K562 (cell line): Measurements from ENCODE around the gene WDR93. TPM values are rescaled to one million over a fixed set of nuclear protein-coding genes. Genes with fewer than 3 reads are reported as not detected.
"Not testable (repeated sequence)": the region's sequence is repeated elsewhere in the genome, so short reads cannot be mapped to it uniquely, and the experiment has no call there.

ENCODE experiments used
- ATAC-seq: fragments of 200-7000 bp; cut with Tn5 transposase; 3 replicates; pipeline ENCODE4 v1.9.1; 2020; ENCODE audit warnings: moderate library complexity
- BruUV-seq: library from RNA; stranded (reverse); fragments of 400-500 nt; replicated peaks from 2 replicates; lab custom pipeline; 2021; lab: Mats Ljungman, UMichigan
- CTCF ChIA-PET: fragments of 300-600 bp; formaldehyde crosslinking; extraction: SDS; loops from one replicate; lab custom pipeline; 2021; ENCODE audit warnings: low intra/inter-chr PET ratio; lab: Yijun Ruan, JAX
- POLR2A ChIA-PET: fragments of 300-600, 350-650 bp; sonication (Branson Sonifier 250); formaldehyde crosslinking; extraction: SDS; loops from one replicate; lab custom pipeline; 2021; ENCODE audit warnings: antibody characterized with exemption, inconsistent platforms; lab: Yijun Ruan, JAX
- DNase-seq, 4 experiments: peaks; one replicate each; pipeline versions ENCODE4 v3.0.0 to v3.0.0-alpha.2; 2011 to 2018; ENCODE audit warnings: low spot score in 3 of 4, mixed read lengths in 3 of 4; ENCODE audit errors: extremely low read depth in 1 of 4
- FAIRE-seq: peaks from 2 replicates; lab custom pipeline; 2011; peaks lifted over from hg19 to GRCh38; lab: Jason Lieb, UNC
- H2AFZ ChIP-seq: 2 replicates; pipeline ENCODE4 v1.6.0; 2011; ENCODE audit warnings: low read depth, low read length, control low read depth, inconsistent platforms
- H3K27ac ChIP-seq: fragments of 200-600 bp; 3 replicates; pipeline ENCODE4 v1.8.0; 2011; ENCODE audit warnings: low read depth, mild to moderate bottlenecking, control low read depth, inconsistent platforms, low read length, moderate library complexity, mixed read lengths; ENCODE audit errors: extremely low read depth
- H3K27me3 ChIP-seq, 2 experiments: fragments of 300-600 bp in 1 of 2; 2 replicates in 1 of 2; 3 replicates in 1 of 2; pipeline versions ENCODE4 v1.6.0 to v1.8.0; 2011; ENCODE audit warnings: inconsistent platforms in 2 of 2, low read length in 2 of 2, mild to moderate bottlenecking in 1 of 2, mixed read lengths in 1 of 2, moderate library complexity in 1 of 2; ENCODE audit not compliant: control insufficient read depth in 2 of 2, insufficient read depth in 2 of 2
- H3K36me3 ChIP-seq: fragments of 300-600 bp; 3 replicates; pipeline ENCODE4 v1.8.0; 2011; ENCODE audit warnings: mild to moderate bottlenecking, low read length, inconsistent platforms; ENCODE audit not compliant: control insufficient read depth, insufficient read depth
- H3K4me1 ChIP-seq, 2 experiments: fragments of 200-600 bp in 1 of 2; replicated peaks in 1 of 2; 2 replicates in 1 of 2; 3 replicates in 1 of 2; pipeline versions ENCODE4 v1.5.1 to v1.8.0; 2011; ENCODE audit warnings: inconsistent platforms in 2 of 2, low read length in 2 of 2, mild to moderate bottlenecking in 1 of 2, mixed read lengths in 1 of 2, moderate library complexity in 1 of 2; ENCODE audit not compliant: control insufficient read depth in 2 of 2, insufficient read depth in 2 of 2
- H3K4me2 ChIP-seq: 2 replicates; pipeline ENCODE4 v1.6.1; 2011; ENCODE audit warnings: low read length, control low read depth, inconsistent platforms, mixed read lengths; ENCODE audit not compliant: insufficient read depth
- H3K4me3 ChIP-seq: fragments of 200-600 bp; sonication (generic), shearing (Covaris generic); 2 replicates; pipeline ENCODE4 v1.5.1; 2016; ENCODE audit warnings: control low read depth, inconsistent platforms
- H3K79me2 ChIP-seq: fragments of 200-600 bp; 3 replicates; pipeline ENCODE4 v1.8.0; 2011; ENCODE audit warnings: low read length, inconsistent platforms; ENCODE audit not compliant: control insufficient read depth, insufficient read depth
- H3K9ac ChIP-seq, 2 experiments: 2 replicates each; pipeline versions ENCODE4 v1.6.0 to v1.6.1; 2011; ENCODE audit warnings: low read depth in 2 of 2, low read length in 2 of 2, control low read depth in 1 of 2, inconsistent platforms in 1 of 2, mild to moderate bottlenecking in 1 of 2, mixed read lengths in 1 of 2; ENCODE audit not compliant: insufficient read depth in 1 of 2
- H3K9me1 ChIP-seq: one replicate; pipeline ENCODE4 v1.6.0; 2011; ENCODE audit warnings: inconsistent platforms, mild to moderate bottlenecking, low read length, moderate library complexity; ENCODE audit not compliant: control insufficient read depth, insufficient read depth
- H3K9me3 ChIP-seq: replicated peaks from 2 replicates; pipeline ENCODE4 v1.5.1; 2011; ENCODE audit warnings: low read depth, low read length, inconsistent platforms; ENCODE audit not compliant: control insufficient read depth, insufficient read depth
- H4K20me1 ChIP-seq: replicated peaks from 2 replicates; pipeline ENCODE4 v1.6.1; 2011; ENCODE audit warnings: low read length, inconsistent platforms, mixed read lengths; ENCODE audit not compliant: control insufficient read depth, insufficient read depth
- DPF2 ChIP-seq: fragments of 450-650 bp; IDR thresholded peaks from 2 replicates; pipeline ENCODE4 v1.6.1; 2016
- OTX1 ChIP-seq: fragments of 450-650 bp; formaldehyde crosslinking; IDR thresholded peaks from 2 replicates; pipeline ENCODE4 v1.4.0; 2022; ENCODE audit warnings: mild to moderate bottlenecking
- RNF2 ChIP-seq: sonication (generic); IDR thresholded peaks from 2 replicates; pipeline ENCODE4 v1.6.1; 2016
- SIRT6 ChIP-seq: IDR thresholded peaks from one replicate; pipeline ENCODE4 v1.6.1; 2012; ENCODE audit warnings: low read depth, mild to moderate bottlenecking, control low read depth, inconsistent platforms, low read length, moderate library complexity
- SRF ChIP-seq, 2 experiments: fragments of 250-450, 450-650 bp in 1 of 2; sonication (Bioruptor Pico) in 1 of 2; sonication (generic) in 1 of 2; formaldehyde crosslinking; IDR thresholded peaks; 2 replicates each; pipeline versions ENCODE4 v1.5.0 to v1.5.1; 2020 to 2022; ENCODE audit warnings: mild to moderate bottlenecking in 1 of 2, missing genetic modification reagents in 1 of 2
- WGBS: fragments of 100-300 bp; shearing (Covaris generic); methylation state at CpG from one replicate; pipeline ENCODE4 v1.1.6; 2016; ENCODE audit warnings: low coverage, mixed read lengths; ENCODE audit not compliant: insufficient coverage; ENCODE audit errors: missing lambda C conversion rate; 5-methylcytosine and 5-hydroxymethylcytosine counted together
- in situ Hi-C: fragments of 300-500 bp; cut with MboI; formaldehyde crosslinking; loops from 4 replicates; pipeline ENCODE4 v1.15.0; 2018; ENCODE audit warnings: inconsistent platforms, mixed read lengths
- intact Hi-C: fragments of 100-400 bp; cut with micrococcal nuclease; formaldehyde crosslinking; loops from 2 replicates; pipeline ENCODE4 v1.14.2; 2022
- polyA plus RNA-seq, 8 experiments: library from polyadenylated mRNA; depleted of rRNA in 4 of 8; stranded (reverse) in 5 of 8; unstranded in 3 of 8; fragments of >200 nt; fragmentation: Nextera tagmentation in 2 of 8; fragmentation: Illumina TruSeq in 1 of 8; extraction: Ambion mirVana in 2 of 8; extraction: Trizol in 1 of 8; gene quantifications; 2 replicates each; pipeline versions ENCODE4 v1.2.1 to v1.2.3, GENCODE V29; 2011 to 2014; ENCODE audit warnings: inconsistent platforms in 1 of 8, missing spikeins in 1 of 8
- total RNA-seq, 7 experiments: library from RNA; depleted of rRNA in 6 of 7; stranded (reverse); fragments of >200 nt in 6 of 7; fragmentation: Illumina TruSeq in 2 of 7; extraction: Trizol in 2 of 7; gene quantifications; 2 replicates each; pipeline versions ENCODE4 v1.2.1 to v1.2.3, GENCODE V29; 2011 to 2021; ENCODE audit warnings: low replicate concordance in 1 of 7
- TF ChIP-seq, protein P1 (sequence below): fragments of 450-650 bp; formaldehyde crosslinking; IDR thresholded peaks from 2 replicates; pipeline ENCODE4 v1.4.0; 2022; ENCODE audit warnings: mild to moderate bottlenecking, moderate library complexity
- TF ChIP-seq, protein P2 (sequence below): IDR thresholded peaks from 2 replicates; pipeline ENCODE4 v1.6.1; 2011; ENCODE audit warnings: borderline replicate concordance, low read depth, mild to moderate bottlenecking, moderate library complexity, low read length; ENCODE audit not compliant: insufficient read depth, poor library complexity, severe bottlenecking
- TF ChIP-seq, protein P3 (sequence below), 2 experiments: fragments of 450-650 bp; IDR thresholded peaks; 2 replicates each; pipeline ENCODE4 v1.6.1; 2016

The WDR93 gene
- total and polyA plus RNA-seq, 9 of the 15 experiments (the other 6 are each of a cell fraction or from before 2014, with no cell fraction given) = not detected

DNA sequence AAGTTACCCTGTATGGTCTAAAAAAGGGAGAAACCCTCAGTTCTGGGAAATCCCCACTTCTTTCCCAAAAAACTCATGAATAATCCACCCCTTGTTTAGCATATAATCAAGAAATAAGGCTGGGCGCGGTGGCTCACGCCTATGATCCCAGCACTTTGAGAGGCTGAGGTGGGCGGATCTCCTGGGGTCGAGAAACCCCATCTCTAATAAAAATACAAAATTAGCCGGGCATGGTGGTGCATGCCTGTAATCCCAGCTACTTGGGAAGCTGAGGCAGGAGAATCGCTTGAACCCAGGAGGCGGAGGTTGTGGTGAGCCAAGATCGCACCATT lies 92.0 kb downstream of the WDR93 start:
- FAIRE-seq, CTCF ChIA-PET, H3K9me1 ChIP-seq, H3K79me2 ChIP-seq, H3K4me3 ChIP-seq, DNase-seq, BruUV-seq, H4K20me1 ChIP-seq, ATAC-seq, H3K9me3 ChIP-seq, H3K36me3 ChIP-seq, H3K4me2 ChIP-seq, H3K27me3 ChIP-seq: not testable (repeated sequence)
- Histone ChIP-seq H2AFZ (peak overlapping the region; percentile 86), H3K27ac (peak overlapping the region; percentile 77; the same call in 1 of the 3 replicates), H3K4me1 (peaks cover 37 to 39% of the 10 kb centered on the region in 2 experiments), H3K9ac (peak overlapping the region in 1 of 2 experiments; percentile 45; a peak in 1 of 4 replicates)
- in situ Hi-C loops (loop anchor here (10.0 kb wide), 1 partner anchor 452 kb away; the partner anchor contains the start of genes CIB1 and GDPGP1), intact Hi-C loops (loop anchor here (2.0 kb wide), 1 partner anchor 32 kb away; the partner anchor contains the start of gene ANPEP)
- peak in 1 of 2 experiments; percentile 93; a peak in 2 of 4 replicates for TF ChIP-seq SRF (CRISPR knock-in tag; IDR thresholded peaks at IDR 0.05)
- POLR2A ChIA-PET = interaction anchor here (1.0 to 1.7 kb wide), 4 partner anchors 11 to 320 kb away, joined by 3 to 4 read pairs (median 4); partner anchors contain the start of genes AP3S2 and IDH2
- WGBS = 24% methylated on average over 7 of the region's 9 CpGs

DNA sequence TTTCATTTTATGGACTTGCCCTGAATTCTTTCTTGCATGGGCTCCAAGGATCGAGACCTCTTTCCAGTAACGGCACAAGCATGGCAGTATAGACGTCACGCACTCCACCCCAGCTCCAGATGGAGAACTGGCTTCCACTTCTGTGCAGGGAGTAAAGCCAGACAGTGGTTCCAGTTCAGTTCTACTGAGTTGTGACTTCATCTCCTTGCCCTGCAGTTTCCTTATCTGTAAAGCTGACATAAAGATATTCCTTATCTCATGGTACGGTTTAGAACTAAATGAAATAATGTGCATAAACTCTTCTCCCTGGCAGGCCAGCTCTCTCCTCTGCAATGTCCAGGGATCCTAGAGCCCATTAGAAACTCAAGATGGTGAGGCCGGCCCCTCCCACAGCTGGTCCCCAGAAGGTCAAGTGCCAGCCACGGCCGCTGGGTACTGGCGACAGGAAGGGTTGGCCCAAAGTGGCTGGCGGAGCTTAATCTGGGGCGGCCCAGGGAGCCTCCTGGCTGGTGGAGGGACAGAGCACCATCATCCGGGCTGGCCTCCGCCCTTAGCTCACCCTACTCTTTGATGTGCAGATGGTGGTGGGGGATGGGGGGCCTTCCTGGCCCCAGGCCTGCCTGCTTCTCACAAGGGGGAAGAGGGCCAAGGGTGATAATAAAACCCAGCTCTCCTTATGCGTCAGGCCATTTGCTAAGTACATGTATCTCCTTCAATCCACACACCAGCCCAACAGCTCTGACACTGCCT lies 92.7 kb downstream of the WDR93 start:
- WGBS = 7% methylated on average over 14 of the region's 14 CpGs
- no TSS peak for BruUV-seq
- peak overlapping the region in 1 of 2 experiments; percentile 65; a peak in 2 of 4 replicates for H3K9ac ChIP-seq
- H3K4me1 ChIP-seq = peaks cover 35 to 37% of the 10 kb centered on the region in 2 experiments
- no peaks in the 10 kb centered on the region for H4K20me1 ChIP-seq
- FAIRE-seq = peak; percentile 72
- H3K4me3 ChIP-seq = no peak overlapping the region
- H3K27me3 ChIP-seq = no peaks in the 10 kb centered on the region
- CTCF ChIA-PET = no interaction called here
- H3K27ac ChIP-seq = peak overlapping the region; percentile 77; the same call in 2 of the 3 replicates
- DNase-seq = peak; percentile 44 to 75 (median 55)
- no peaks in the 10 kb centered on the region for H3K9me1 ChIP-seq
- H3K9me3 ChIP-seq = no peaks in the 10 kb centered on the region; the same call in 1 of the 2 replicates
- H3K79me2 ChIP-seq = no peaks in the 10 kb centered on the region
- peak; percentile 80 for ATAC-seq
- in situ Hi-C loops = loop anchor here (10.0 kb wide), 1 partner anchor 452 kb away; the partner anchor contains the start of genes CIB1 and GDPGP1
- peak overlapping the region; percentile 69 for H3K4me2 ChIP-seq
- H2AFZ ChIP-seq = peak overlapping the region; percentile 86
- H3K36me3 ChIP-seq = no peaks in the 10 kb centered on the region
- intact Hi-C loops = loop anchor here (2.0 kb wide), 1 partner anchor 32 kb away; the partner anchor contains the start of gene ANPEP
- POLR2A ChIA-PET = interaction anchor here (0.7 to 1.7 kb wide), 6 partner anchors 10 to 319 kb away, joined by 3 to 5 read pairs (median 4); partner anchors contain the start of genes AP3S2 and IDH2
- no peak for TF ChIP-seq OTX1 (CRISPR knock-in tag)
- TF ChIP-seq SIRT6 = no peak
- TF ChIP-seq RNF2 = no peak
- peak; percentile 61 for TF ChIP-seq DPF2
- TF ChIP-seq, protein P1, sequence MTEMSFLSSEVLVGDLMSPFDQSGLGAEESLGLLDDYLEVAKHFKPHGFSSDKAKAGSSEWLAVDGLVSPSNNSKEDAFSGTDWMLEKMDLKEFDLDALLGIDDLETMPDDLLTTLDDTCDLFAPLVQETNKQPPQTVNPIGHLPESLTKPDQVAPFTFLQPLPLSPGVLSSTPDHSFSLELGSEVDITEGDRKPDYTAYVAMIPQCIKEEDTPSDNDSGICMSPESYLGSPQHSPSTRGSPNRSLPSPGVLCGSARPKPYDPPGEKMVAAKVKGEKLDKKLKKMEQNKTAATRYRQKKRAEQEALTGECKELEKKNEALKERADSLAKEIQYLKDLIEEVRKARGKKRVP (CRISPR knock-in tag) = no peak
- TF ChIP-seq, protein P2, sequence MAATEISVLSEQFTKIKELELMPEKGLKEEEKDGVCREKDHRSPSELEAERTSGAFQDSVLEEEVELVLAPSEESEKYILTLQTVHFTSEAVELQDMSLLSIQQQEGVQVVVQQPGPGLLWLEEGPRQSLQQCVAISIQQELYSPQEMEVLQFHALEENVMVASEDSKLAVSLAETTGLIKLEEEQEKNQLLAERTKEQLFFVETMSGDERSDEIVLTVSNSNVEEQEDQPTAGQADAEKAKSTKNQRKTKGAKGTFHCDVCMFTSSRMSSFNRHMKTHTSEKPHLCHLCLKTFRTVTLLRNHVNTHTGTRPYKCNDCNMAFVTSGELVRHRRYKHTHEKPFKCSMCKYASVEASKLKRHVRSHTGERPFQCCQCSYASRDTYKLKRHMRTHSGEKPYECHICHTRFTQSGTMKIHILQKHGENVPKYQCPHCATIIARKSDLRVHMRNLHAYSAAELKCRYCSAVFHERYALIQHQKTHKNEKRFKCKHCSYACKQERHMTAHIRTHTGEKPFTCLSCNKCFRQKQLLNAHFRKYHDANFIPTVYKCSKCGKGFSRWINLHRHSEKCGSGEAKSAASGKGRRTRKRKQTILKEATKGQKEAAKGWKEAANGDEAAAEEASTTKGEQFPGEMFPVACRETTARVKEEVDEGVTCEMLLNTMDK = no peak
- TF ChIP-seq, protein P3, sequence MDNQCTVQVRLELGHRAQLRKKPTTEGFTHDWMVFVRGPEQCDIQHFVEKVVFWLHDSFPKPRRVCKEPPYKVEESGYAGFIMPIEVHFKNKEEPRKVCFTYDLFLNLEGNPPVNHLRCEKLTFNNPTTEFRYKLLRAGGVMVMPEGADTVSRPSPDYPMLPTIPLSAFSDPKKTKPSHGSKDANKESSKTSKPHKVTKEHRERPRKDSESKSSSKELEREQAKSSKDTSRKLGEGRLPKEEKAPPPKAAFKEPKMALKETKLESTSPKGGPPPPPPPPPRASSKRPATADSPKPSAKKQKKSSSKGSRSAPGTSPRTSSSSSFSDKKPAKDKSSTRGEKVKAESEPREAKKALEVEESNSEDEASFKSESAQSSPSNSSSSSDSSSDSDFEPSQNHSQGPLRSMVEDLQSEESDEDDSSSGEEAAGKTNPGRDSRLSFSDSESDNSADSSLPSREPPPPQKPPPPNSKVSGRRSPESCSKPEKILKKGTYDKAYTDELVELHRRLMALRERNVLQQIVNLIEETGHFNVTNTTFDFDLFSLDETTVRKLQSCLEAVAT (IDR thresholded peaks at IDR 0.05) = no peak
